ACHN (cell line): ENCODE results near the gene BACH1.

Source experiments
- DNase-seq: peaks from one replicate; pipeline ENCODE4 v3.0.0-alpha.2; 2015
- in situ Hi-C: cut with HindIII; loops from 2 replicates; pipeline ENCODE4 v1.10.0; 2017; ENCODE audit warnings: low sequenced_read_pairs, low pct_ligation_motif_present, low pct_unique_long_range_greater_than_20kb

Gene BACH1

DNA sequence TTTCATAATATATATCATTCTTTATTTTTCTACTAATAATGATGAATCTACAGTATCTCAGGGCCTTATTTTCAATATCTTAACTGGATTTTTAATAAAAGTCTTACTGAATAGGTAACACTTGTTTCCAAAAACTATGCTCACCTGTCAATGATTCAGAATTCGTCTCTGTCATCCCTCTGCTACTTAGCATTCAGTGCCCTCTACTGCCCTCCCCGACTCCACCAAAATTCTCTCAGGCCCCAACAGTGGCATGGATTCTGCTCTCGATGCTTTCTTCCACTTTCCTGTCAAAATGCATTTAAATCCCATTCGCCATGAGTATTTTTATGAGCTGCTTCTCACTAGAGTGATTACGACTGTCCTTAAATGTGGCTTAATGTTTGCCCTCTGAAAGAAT is 10.5 kb upstream of the BACH1 start:
- DNase-seq, result no peak
- in situ Hi-C loops, result no loop called here

DNA sequence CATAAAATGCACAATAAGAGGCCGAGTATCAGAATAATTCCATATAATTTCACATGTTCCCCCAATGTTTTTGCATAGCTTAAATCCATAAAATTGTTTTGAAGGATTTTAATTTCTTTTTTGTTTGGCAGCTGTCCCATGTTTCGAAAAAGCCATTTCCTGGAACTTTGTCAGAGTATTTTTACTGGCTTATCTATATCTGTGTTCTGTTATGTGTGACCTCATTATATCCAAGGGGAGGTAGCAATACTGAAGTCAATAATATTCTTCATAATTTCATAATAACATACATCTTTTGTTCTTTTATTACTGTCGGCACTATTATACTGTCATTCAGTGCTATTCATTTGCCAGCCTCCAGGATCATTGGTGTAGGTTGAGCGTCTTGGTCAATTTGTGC is 9.4 kb upstream of the BACH1 start:
- in situ Hi-C loops, result no loop called here
- no peak for DNase-seq

DNA sequence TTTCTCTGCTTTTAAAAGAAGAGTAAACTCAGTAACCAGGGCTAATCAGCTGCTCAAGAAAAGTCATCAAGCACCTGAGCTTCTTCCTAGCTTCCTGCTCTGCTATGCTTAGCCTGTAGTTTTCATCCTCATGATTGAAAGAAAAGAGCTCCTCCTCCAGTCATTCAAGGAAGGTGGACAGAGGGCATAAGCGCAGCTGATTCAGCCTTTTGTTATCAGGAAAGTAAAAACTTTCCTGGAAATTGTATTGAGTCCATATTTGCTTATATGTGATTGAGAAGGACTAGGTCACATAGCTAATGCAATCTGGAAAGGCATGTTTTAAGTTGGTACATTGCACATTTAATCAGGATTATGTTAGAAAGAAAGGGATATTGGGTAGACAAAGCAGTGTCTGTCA is 8.5 kb upstream of the BACH1 start:
- no peak for DNase-seq
- in situ Hi-C loops, result no loop called here

DNA sequence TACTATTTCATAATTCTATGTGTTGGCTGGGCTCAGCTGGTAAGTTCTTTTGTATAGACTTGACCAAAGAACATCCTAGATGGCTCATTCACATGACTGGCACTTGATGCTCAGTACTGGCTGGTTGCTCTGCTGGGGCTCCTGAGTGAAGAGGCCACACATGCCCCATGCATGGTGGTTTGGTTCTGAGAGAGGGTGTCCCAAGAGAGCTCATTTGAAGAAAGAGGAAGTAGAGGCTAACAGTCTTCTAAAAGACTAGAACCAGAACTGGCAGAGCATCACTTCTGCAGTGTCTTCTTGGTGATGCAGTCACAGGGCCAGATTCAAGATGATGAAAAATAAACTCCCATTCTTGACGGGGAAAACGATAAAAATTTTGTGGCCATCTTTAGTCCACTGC is 5.2 kb upstream of the BACH1 start:
- in situ Hi-C loops, result no loop called here
- no peak for DNase-seq

DNA sequence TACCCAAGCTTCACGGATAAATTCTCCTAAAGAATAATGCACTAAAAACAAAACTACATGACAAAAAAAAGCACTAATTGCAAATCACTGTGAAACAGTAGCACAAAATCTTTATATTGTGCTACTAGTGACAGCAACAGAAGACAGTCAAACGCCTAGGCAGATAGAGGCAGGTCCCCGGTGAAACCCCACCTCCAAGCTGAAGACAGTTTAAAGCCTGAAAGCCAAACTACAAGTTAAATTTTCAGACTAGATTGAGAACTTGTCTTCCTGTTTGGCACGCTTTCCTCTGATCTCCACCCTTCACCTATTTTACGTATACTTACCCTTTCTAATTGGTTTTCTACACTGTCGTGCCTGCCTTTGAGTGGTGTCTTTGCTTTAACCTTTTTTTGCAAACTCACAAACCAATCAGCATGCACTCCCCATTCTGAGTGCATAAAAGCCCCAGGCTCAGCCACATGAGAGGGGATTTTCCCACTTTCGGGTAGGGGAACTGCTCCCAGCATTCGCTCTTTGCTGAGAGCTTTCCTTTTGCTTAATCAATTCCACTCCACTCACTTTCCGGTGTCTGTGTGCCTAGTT is 3.6 kb upstream of the BACH1 start:
- in situ Hi-C loops, result no loop called here
- no peak for DNase-seq

DNA sequence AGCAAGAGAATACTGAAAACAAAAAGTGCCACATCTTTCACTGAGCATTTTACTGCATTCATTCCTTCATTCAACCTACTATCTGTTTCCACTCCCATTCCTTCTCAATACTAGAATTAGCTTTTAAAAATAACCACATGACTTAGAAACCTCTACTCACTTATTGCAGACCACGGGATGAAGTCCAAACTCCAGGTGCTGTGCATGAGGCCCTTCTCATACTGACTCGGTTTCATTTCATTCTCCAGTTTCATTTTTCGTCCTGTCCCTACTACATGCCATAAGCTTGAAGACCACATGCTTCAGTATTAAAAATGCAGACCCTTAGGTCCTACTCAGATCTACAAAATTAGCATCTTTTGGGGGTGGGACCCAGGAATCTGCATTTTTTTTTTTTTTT is 2.3 kb upstream of the BACH1 start:
- no peak for DNase-seq
- in situ Hi-C loops, result no loop called here

DNA sequence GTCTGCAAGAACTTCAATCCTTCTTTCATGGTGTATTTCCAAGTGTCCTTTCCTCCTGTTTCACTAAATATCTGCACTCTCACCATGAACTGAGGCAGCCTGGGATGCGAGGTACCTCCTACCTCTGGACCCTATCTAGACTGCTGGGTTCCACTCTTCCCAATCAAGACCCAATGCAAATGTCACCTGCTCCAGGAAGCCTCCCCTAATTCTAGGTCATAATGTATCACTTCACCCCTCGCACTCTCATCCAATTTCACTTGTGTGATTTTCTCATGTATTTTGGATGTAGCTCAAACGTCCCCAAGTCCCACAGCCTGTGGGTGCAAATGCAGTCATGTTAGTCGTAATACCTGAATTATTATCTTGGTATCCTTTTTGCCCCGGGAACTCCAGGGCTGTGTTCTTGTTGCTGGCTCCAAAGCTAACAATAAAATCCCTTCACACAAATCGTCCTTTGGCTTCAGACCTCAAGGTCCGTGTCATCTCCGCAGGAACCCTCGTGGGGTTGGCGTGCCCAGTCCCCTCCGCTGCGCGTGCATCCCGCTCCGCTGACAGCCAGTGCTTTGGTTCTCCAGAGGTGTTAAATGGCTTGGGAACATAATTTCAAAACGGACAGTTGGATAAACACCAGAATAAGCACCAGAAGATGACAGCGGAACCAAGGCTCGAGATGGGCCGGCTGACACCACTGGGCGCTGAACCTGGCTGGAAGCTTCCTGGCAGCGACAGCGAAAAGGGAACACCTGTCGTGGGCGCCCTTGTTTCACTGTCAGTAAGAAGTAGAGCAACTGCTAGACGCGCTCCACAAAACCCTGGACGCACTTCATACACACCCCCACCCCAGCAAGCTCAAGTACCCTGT is 1.0 kb upstream of the BACH1 start:
- in situ Hi-C loops, result no loop called here
- no peak for DNase-seq

DNA sequence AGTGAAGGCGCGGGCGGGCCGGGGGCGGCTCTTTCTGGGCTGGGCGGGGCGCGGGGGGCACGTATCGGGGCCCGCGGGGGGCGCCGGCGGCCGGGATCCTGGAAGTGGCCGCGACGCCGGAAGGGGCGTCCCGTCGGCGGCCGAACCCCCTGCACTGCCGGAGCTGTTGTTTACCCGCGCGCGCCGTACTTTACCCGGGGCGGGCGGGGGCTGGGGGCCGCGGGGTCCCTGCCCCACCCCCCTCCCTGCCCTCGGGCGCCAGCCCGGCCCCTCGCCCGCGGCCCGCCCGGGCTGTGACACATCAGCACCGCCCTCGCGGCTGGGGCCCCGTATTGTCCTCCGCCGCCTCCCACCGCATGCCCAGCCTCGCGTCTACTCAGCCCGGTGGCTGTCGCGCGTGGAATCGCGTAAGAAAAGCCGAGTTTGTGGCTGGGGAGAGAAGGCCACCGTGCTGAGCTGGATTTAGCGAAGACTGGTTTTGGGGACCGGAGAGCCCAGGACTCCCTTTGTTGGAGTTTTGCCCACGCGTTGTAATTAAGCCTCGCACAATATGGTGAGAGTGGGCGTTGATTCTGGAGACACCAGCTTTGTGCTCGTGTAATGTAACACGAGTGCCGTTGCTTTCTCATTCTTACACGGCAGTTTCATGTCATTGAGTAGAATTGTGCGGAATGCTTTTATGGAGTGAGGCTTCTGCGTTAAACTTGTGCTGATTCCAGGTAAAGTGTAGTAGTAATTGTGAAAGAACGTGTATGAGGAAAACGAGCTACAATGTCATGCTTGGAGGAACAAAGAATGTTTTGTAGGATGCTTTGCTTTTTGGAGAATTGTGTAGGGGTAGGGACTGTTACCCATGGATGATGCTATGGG is 559 bp downstream of the BACH1 start:
- in situ Hi-C loops, result no loop called here
- peak; percentile 61 for DNase-seq

DNA sequence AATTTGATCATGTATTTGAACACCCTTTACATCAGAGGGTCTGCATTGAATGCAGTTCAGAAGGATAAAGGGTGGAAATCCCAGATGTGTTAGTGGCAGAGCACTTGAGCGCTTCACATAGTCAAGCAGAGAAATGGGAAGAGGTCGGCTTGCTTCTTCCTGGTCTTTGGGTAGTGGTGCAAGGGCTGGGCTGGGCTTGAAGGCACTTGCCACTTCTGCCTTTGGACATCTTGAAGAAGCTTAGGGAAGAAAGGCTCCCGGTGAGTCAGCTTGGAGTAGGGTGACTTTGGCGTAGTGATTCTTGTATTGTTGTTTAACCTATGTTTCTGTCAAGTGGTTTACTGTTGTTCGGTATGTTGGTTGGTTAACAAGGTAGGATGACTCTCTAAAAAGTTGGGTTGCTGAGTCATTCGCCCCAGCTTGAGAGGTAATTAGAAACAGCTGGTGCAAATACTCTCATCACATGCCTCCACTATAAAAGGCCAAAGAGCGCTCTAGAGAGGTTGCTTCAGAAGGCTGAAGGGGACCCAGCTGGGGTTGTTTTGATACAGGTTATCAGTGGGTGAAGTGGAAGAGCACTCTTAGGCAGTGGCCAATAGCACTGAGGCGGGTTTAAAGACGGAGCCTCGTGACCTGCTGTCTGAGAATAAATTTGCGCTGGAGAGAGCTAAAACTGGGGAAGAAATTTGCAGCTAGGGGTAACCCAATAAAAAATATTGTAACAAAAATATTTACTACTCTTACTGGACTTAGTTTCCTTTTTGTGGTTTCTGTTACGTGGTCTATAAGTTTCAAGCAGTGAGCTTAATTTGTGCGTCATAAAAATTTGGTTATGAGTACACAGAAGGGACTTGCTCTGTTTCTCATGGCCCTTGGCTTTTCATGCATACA is 1.4 kb downstream of the BACH1 start:
- in situ Hi-C loops, result no loop called here
- DNase-seq, result peak; percentile 53

DNA sequence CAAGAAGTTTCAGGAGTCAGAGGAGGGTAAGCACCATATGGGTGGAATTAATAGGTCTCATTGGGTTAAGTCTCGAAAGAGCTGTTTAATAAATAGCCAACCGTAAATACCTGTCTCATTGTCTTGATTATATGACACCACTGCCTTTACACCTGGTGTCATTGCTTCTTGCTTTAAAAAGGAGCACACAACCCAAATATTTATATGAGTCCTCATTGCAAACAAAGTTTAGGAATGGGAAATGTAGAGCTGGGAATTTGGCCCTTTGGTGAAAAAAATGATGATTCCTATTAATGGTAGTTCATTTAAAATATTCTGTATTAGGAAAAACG is 2.1 kb downstream of the BACH1 start:
- no peak for DNase-seq
- in situ Hi-C loops, result no loop called here

DNA sequence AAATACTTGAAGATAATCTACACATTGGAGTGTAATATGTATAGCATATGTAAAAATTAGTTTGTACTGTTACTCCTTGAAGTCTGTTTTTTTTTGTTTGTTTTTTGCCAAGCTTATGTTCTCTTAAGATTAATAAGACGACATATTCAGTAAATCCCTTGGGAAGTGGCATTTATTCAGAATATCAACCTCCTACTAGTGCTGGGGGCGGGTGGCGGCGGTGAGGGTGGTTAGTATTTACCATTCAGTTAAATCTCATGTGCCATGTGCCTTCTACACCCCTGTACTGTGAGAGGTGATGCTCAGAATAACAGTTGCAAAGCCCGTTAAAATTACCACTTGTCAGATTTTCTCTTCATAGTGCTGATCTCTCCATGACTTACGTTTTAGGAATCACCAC is 3.0 kb downstream of the BACH1 start:
- in situ Hi-C loops, result no loop called here
- no peak for DNase-seq

DNA sequence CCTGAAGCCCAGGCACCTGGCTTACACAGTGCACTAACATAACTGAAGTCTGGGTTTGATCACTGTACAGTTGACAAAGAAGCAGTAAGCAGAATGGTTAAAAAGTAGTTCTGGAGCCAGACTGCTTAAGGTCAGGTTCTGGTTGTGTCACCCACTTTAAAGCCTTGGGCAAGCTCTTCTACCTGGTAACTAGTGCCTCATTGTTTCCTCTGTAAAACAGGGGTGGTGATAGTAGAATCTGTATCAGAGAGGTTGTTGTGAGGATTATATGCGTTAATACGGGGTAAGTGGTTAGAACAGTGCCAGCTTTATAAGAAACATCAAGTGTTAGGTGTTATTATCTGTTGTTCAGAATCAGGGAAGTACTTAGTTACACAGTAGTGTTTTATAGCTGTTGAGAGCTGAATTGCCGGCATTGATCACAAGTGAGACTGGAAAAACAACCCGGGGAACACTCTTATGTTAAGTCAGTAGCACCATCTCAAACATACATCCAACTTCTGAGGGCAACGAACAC is 3.7 kb downstream of the BACH1 start:
- in situ Hi-C loops, result no loop called here
- no peak for DNase-seq

DNA sequence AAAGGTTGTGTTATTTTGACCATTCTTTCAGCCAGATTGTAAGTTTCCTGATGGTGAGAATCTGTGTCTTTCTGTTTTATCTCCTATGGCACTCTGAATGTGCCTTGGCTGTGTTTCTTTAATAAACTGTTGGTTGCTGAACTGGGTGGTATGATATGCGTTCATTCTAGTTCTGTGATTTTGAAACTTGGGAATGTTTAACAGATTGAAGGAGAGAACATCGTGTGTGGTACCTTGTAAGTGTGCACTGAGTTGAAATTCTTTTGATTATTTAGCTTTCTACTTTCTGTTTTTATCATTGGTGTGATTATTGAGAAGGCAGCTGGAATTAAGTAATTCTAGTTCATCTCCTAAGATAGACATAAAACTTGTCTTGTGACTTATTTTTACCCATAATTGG is 4.6 kb downstream of the BACH1 start:
- in situ Hi-C loops, result no loop called here
- DNase-seq, result no peak

DNA sequence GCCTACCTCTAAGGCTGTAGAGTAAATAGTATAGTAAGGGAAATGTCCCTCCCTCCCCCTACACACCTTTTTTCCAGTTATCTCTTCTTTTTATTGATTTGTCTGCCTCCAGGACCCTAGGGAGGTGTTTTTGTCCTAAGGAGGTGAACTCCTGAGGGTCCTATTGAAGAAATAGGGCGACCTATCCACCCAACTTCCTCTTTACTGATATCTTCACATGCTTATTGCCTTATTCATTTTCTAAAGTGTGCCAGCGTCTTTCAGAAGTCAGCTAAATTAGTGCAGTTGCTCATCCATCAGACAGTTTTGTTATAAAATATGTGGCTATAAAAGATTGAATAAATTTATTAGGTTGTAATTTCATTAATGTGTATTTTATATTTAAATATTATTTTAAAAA is 5.9 kb downstream of the BACH1 start:
- DNase-seq, result no peak
- in situ Hi-C loops, result no loop called here

DNA sequence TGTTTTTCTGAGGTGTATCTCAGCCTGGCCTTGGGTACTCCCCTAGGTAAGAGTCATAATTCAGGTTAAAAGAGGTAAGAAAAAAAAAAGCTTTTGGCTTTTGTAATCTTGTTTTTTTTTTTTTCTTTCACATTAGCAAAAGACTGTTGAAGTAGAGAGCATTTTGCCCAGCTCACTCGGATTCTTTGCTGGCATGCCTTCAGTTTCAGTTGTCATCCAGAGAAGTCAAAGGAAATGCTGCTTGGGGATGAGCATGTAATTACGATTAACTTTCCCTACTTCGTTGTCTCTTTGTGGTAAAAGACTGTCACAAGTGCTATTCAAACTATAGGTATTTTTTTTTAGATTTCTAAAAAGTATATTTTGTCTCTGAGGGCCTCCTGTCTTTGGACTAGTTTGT is 6.3 kb downstream of the BACH1 start:
- in situ Hi-C loops, result no loop called here
- no peak for DNase-seq

DNA sequence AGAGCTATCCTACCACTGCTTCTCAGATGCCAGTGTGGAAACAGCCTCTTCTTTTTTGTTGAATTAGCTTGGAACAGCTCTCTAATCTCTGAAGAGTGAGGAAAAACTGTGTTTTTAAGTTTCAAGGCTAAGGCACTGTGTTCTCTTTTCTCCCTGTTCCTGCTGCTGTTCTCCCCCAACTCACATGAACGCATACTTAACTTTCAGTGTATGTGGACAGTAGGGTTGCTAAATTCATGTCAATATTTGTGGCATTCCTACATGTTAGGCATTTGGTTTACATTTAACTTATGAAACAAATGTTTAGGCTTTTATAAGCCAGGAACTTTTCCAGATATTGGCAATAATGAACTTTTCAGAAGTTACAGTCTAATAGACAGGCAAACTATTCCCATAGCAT is 6.8 kb downstream of the BACH1 start:
- in situ Hi-C loops, result no loop called here
- no peak for DNase-seq

DNA sequence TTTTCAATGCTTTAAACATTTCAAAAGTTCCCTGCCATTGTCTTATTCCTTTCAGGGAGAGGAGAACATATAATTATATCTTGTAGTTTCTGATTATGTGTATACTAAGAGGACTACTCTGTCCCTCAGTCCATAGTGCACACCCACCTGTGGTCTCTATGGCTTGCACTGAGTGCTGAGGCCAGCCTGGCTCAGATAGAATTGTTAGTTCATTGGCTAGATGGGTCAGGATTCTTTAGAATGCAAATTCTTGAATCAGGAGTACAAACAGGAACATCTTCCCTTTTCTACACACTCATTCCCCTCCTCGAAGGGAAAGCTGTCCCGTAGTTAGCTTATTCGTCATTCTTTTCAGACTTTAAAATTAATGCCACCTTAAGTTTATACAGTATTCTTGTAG is 8.2 kb downstream of the BACH1 start:
- DNase-seq, result no peak
- in situ Hi-C loops, result no loop called here

DNA sequence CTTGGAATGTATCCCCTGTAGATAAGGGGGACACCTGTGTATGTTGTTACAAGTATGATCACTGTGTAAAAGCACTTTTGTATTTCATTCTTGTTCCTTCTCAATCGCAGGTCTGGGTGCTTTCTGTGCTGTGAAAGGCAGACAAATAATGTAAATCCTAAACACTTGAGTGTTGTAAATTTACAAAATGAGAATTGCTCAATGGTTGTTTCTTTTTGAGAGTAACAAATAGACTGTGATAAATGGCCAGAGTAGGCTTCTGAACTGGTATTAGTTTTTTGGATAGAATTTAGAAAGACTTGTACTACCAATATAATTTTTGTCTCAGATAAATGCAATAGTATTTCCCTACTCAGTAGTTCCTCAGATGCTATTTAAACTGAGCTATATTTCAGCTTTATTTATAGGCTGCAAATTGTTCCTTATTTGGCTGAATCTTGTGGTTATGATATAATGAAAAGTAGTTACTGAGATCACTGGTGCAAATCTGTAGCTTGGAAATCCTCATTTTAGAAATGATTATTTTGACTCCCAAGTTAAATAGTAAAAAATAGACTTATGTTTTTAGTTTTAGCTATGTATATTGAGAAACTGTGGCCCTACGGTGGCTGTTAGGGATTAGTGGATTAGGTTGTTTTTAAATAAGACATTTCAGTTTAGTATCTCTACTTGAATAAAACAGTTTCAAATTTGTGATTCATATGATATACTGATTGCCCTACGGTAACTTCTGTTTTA is 9.2 kb downstream of the BACH1 start:
- in situ Hi-C loops, result no loop called here

More for the DNA sequence above, 9.2 kb downstream of the BACH1 start:
- no peak for DNase-seq
